ENCODE data around the gene TNFRSF9.

TNFRSF9 gene

DNA sequence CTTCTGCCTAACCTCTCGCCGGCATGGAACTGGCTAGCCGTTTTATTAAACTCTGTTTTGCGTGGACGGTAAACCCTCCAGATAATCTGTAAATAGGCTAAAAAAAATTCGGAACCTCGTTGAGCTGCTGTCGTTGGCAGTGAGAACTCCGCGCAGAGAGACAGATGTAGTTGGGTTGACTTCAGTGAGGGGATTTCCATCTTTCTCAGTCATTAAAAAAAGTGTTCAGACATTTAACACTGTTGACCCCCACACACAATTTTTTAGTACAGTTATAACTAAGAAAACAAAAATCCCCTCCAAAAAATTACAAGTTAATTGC lies 21.3 kb upstream of the TNFRSF9 start:
- DNase-seq (ENCODE audit: low spot score) (no peak), ATAC-seq (ENCODE audit: low read depth) (no peak)
- peaks cover 9% of the 10 kb centered on the region for H3K4me1 ChIP-seq (ENCODE audit: insufficient read depth, poor library complexity, severe bottlenecking)
- peak overlapping the region; percentile 63 for H3K4me3 ChIP-seq (ENCODE audit: severe bottlenecking)
- H3K36me3 ChIP-seq (ENCODE audit: low read depth): peaks cover 44% of the 10 kb centered on the region
- H3K27ac ChIP-seq (ENCODE audit: poor library complexity, severe bottlenecking): peak overlapping the region; percentile 50
- H3K9me3 ChIP-seq (ENCODE audit: severe bottlenecking): no peaks in the 10 kb centered on the region
- TF ChIP-seq, protein P1, sequence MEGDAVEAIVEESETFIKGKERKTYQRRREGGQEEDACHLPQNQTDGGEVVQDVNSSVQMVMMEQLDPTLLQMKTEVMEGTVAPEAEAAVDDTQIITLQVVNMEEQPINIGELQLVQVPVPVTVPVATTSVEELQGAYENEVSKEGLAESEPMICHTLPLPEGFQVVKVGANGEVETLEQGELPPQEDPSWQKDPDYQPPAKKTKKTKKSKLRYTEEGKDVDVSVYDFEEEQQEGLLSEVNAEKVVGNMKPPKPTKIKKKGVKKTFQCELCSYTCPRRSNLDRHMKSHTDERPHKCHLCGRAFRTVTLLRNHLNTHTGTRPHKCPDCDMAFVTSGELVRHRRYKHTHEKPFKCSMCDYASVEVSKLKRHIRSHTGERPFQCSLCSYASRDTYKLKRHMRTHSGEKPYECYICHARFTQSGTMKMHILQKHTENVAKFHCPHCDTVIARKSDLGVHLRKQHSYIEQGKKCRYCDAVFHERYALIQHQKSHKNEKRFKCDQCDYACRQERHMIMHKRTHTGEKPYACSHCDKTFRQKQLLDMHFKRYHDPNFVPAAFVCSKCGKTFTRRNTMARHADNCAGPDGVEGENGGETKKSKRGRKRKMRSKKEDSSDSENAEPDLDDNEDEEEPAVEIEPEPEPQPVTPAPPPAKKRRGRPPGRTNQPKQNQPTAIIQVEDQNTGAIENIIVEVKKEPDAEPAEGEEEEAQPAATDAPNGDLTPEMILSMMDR (IDR thresholded peaks at IDR 0.05; ENCODE audit: poor library complexity, severe bottlenecking): no peak
- no peaks in the 10 kb centered on the region for H3K27me3 ChIP-seq (ENCODE audit: insufficient read depth, poor library complexity, severe bottlenecking)

- TF ChIP-seq, protein P1 (IDR thresholded peaks at IDR 0.05; ENCODE audit: poor library complexity, severe bottlenecking): peak; percentile 52
- DNase-seq (ENCODE audit: low spot score) (peak; percentile 98), ATAC-seq (ENCODE audit: low read depth) (peak; percentile 99)
- Histone ChIP-seq H3K27me3 (ENCODE audit: insufficient read depth, poor library complexity, severe bottlenecking) (no peaks in the 10 kb centered on the region), H3K9me3 (ENCODE audit: severe bottlenecking) (no peaks in the 10 kb centered on the region), H3K4me1 (ENCODE audit: insufficient read depth, poor library complexity, severe bottlenecking) (peaks cover 9% of the 10 kb centered on the region), H3K4me3 (ENCODE audit: severe bottlenecking) (peak within 1 kb of the TSS; percentile 63), H3K27ac (ENCODE audit: poor library complexity, severe bottlenecking) (peak within 1 kb of the TSS; percentile 50), H3K36me3 (ENCODE audit: low read depth) (peaks cover 38% of the 10 kb centered on the region)
Observed at GRCh38 chr1:7961216-7962013, 20.8 kb upstream of the TNFRSF9 start, which contains the start of gene PARK7. Gene PARK7, plus strand, starts transcription at chr1:7961711. Its CDS starts 1,075 bp downstream, at chr1:7962786.

DNA sequence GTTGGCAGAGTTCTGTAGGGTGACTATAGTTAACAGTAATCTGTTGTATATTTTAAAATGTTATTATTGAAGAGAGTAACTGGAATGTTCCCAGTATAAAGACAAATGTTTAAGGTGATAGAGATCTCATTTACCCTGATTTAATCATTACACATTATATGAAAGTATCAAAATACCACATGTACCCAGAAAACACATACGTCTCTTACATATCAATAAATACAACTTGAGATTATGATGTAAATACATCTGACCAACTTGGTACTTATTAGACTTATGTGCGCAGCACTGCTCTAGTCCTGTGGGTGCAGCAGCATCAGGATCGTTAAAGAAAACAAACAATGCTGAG lies 20.2 kb upstream of the TNFRSF9 start:
- DNase-seq (ENCODE audit: low spot score) (no peak), ATAC-seq (ENCODE audit: low read depth) (no peak)
- Histone ChIP-seq H3K9me3 (ENCODE audit: severe bottlenecking) (no peaks in the 10 kb centered on the region), H3K36me3 (ENCODE audit: low read depth) (peaks cover 33% of the 10 kb centered on the region), H3K4me3 (ENCODE audit: severe bottlenecking) (peak overlapping the region; percentile 63), H3K27ac (ENCODE audit: poor library complexity, severe bottlenecking) (peak overlapping the region; percentile 50), H3K4me1 (ENCODE audit: insufficient read depth, poor library complexity, severe bottlenecking) (peaks cover 9% of the 10 kb centered on the region), H3K27me3 (ENCODE audit: insufficient read depth, poor library complexity, severe bottlenecking) (no peaks in the 10 kb centered on the region)
- TF ChIP-seq, protein P1 (IDR thresholded peaks at IDR 0.05; ENCODE audit: poor library complexity, severe bottlenecking): no peak

DNA sequence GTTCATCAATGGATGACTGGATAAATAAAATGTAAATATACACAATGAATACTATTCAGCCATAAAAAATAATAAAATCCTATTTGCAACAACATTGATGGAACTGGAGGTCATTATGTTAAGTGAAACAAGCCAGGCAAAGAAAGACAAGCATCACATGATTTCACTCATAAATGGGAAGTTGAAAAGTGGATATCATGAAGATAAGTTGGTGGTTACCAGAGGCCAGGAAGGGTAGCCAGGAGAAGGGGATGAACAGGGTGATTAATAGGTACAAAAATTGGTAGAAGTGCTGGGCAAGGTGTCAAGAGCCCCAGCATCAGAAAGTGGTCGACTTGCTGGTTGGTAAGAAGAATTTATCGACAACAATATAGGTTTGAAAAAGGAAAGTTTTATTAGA lies 19.5 kb upstream of the TNFRSF9 start:
- peaks cover 26% of the 10 kb centered on the region for H3K36me3 ChIP-seq (ENCODE audit: low read depth)
- no peak overlapping the region for H3K27ac ChIP-seq (ENCODE audit: poor library complexity, severe bottlenecking)
- ATAC-seq (ENCODE audit: low read depth): no peak
- DNase-seq (ENCODE audit: low spot score): no peak
- H3K27me3 ChIP-seq (ENCODE audit: insufficient read depth, poor library complexity, severe bottlenecking): no peaks in the 10 kb centered on the region
- no peaks in the 10 kb centered on the region for H3K9me3 ChIP-seq (ENCODE audit: severe bottlenecking)
- H3K4me3 ChIP-seq (ENCODE audit: severe bottlenecking): no peak overlapping the region
- peaks cover 9% of the 10 kb centered on the region for H3K4me1 ChIP-seq (ENCODE audit: insufficient read depth, poor library complexity, severe bottlenecking)
- TF ChIP-seq, protein P1 (IDR thresholded peaks at IDR 0.05; ENCODE audit: poor library complexity, severe bottlenecking): no peak

Measured in RWPE2 (cell line).